Measurements from ENCODE around the gene ZGRF1.

DNA sequence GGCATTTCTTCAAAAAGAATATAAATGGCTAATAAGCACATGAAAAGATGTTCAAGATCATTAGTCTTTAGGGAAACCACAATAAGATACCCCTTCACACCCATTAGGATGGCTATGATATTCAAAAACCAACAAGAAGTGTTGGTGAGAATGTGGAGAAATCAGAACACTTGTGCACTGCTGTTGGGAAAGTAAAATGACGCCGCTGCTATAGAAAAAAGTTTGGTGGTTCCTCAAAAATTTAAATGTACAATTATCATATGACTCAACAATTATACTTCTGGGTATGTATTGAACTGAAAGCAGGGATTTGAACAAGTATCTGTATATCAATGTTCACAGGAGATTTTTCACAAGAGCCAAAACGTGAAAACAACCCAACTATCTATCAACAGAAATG lies 91.4 kb downstream of the ZGRF1 start:
- TF ChIP-seq, protein P1, sequence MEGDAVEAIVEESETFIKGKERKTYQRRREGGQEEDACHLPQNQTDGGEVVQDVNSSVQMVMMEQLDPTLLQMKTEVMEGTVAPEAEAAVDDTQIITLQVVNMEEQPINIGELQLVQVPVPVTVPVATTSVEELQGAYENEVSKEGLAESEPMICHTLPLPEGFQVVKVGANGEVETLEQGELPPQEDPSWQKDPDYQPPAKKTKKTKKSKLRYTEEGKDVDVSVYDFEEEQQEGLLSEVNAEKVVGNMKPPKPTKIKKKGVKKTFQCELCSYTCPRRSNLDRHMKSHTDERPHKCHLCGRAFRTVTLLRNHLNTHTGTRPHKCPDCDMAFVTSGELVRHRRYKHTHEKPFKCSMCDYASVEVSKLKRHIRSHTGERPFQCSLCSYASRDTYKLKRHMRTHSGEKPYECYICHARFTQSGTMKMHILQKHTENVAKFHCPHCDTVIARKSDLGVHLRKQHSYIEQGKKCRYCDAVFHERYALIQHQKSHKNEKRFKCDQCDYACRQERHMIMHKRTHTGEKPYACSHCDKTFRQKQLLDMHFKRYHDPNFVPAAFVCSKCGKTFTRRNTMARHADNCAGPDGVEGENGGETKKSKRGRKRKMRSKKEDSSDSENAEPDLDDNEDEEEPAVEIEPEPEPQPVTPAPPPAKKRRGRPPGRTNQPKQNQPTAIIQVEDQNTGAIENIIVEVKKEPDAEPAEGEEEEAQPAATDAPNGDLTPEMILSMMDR (IDR thresholded peaks at IDR 0.05), result no peak
- TF ChIP-seq POLR2A (IDR thresholded peaks at IDR 0.05), result no peak
